Stimulated activated naive CD4-positive, alpha-beta T cell (primary cell): Measurements from ENCODE around the gene LPAR3.

Experiments
- DNase-seq, 6 experiments: peaks; one replicate each; lab custom pipeline; 2025; lab: John Stamatoyannopoulos, UW

The LPAR3 gene

DNA sequence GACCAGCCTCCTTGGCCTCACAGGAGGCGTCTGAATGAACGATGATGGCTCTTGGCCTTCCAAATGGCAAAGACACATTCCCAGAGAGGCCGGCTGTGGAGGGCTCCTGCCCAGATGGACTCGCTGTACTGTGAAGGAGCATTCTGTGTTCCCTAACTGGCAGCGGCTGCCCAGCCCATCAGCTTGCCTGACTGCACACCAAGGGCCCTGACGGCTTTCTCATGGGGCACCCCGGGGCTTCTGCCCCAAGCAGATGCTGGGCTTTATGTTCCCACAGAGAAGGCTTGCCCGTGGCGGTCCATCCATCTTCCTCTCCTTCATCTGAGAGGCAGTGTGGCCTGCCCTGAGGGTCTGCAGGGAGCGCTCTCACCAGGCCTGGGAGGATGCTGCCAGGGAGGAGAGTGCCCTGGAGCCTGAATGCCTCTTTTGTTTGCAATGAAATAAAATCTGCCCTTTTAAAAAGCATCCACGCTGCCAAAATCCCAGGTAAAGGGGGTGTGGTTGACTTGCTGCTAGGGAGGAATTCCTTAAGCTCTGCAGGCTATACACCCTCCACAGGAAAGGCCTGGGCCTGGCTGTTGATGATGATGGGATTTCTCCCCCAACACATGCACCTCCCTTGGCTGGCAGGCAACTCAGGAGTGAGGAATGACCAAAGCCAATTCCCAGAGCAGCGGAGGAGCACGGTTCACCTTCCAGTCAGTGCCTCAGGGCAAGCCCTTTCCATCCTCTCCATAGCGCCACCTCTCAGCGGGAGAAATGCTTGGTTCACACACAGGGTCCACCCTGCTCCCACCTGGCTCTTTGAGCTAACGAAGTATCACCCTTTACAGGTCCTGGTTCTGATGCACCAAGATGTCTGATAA, 118.1 kb downstream of the LPAR3 start:
- no peak for DNase-seq

- DNase-seq: no peak
These were observed 119.0 kb downstream of the LPAR3 start for GRCh38 chr1:84773933-84774497.

GRCh38 chr1:84773195-84773594, 119.8 kb downstream of the LPAR3 start:
- DNase-seq: no peak

GRCh38 chr1:84772428-84772943, 120.5 kb downstream of the LPAR3 start:
- peak; percentile 26 to 69 (median 52) for DNase-seq

DNA sequence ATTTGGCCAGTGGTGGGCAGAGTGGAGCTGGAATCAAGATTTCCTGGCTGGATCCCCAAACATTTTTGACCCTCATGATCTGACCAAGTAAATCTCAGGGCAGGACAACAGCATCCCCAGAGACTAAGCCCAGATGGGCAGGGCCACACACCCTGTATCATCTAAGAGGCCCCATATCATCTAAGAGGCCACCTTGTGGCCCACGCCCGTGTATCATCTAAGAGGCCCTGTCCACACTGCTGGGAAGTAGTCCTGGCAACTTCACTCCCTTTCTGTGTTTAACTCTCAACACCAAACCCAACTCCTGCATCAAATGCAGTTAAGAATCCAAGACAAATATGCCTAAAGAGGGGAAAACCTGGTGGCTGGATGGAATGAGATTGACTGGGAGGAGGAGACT, 121.1 kb downstream of the LPAR3 start:
- peak in 2 of 6 experiments; percentile 3 to 10 for DNase-seq

GRCh38 chr1:84770481-84770880, 122.5 kb downstream of the LPAR3 start:
- DNase-seq: no peak

- DNase-seq: no peak
These were observed 123.4 kb downstream of the LPAR3 start for GRCh38 chr1:84769636-84770035.

DNA sequence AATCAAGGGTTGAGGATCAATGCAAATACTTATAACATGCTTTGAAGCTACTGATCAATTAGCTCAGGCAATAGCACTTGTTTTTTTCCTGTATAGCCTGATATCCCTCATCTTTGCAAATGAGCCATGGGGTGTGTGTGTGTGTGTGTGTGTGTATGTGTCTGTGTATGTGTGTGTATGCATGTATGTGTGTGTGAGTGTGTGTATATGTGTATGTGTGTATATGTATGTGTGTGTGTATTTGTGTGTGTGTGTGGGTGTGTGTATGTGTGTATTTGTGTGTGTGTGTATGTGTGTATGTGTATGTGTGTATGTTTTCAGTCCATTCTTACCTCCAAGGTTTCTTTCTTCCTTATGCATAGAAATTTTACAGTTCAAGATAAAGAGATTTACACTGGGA, 124.4 kb downstream of the LPAR3 start:
- DNase-seq: no peak

GRCh38 chr1:84763912-84764680, 128.9 kb downstream of the LPAR3 start:
- DNase-seq: no peak

DNA sequence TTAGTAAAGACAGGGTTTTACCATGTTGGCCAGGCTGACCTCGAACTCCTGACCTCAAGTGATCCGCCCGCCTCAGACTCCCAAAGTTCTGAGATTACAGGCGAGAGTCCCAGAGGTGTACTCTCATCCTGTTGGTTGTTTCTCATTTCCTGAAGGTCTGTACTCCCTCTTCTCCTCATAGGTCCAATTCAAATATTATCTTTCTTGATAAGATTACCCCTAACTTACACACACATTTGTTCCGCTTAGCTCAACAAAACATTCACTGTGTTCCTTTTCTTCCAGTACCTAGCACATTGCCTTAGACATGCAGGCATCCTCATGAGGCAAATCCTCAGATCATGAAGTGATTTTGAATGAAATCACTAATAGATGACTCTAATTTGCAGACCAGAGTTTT, 130.3 kb downstream of the LPAR3 start:
- DNase-seq: no peak
